ENCODE measurements around the gene UBTD1.
"Not testable (repeated sequence)": the region's sequence is repeated elsewhere in the genome, so short reads cannot be mapped to it uniquely, and the experiment has no call there.

UBTD1 gene

GRCh38 chr10:97498841-97499560, at the start of gene UBTD1:
Gene UBTD1, plus strand, starts transcription at chr10:97498924. Its CDS starts 280 bp downstream, at chr10:97499204.
- no peak for DNase-seq (ENCODE audit: low read depth)

GRCh38 chr10:97450828-97451227, 47.9 kb upstream of the UBTD1 start:
- DNase-seq (ENCODE audit: low read depth): no peak

GRCh38 chr10:97451605-97452004, 47.1 kb upstream of the UBTD1 start:
- DNase-seq (ENCODE audit: low read depth): no peak

GRCh38 chr10:97452352-97452751, 46.4 kb upstream of the UBTD1 start:
- DNase-seq (ENCODE audit: low read depth): no peak

GRCh38 chr10:97454330-97455036, 44.2 kb upstream of the UBTD1 start:
- no peak for DNase-seq (ENCODE audit: low read depth)

GRCh38 chr10:97456034-97456685, 42.6 kb upstream of the UBTD1 start:
- DNase-seq (ENCODE audit: low read depth): no peak

- DNase-seq (ENCODE audit: low read depth): no peak
Observed at GRCh38 chr10:97456686-97457065, 42.0 kb upstream of the UBTD1 start.

- no peak for DNase-seq (ENCODE audit: low read depth)
Observed at GRCh38 chr10:97459111-97459510, 39.6 kb upstream of the UBTD1 start.

GRCh38 chr10:97459933-97460332, 38.8 kb upstream of the UBTD1 start:
- DNase-seq (ENCODE audit: low read depth): no peak

GRCh38 chr10:97462309-97462708, 36.4 kb upstream of the UBTD1 start:
- no peak for DNase-seq (ENCODE audit: low read depth)

GRCh38 chr10:97463363-97464132, 35.2 kb upstream of the UBTD1 start:
- no peak for DNase-seq (ENCODE audit: low read depth)

- DNase-seq (ENCODE audit: low read depth): no peak
Observed at GRCh38 chr10:97464226-97464625, 34.5 kb upstream of the UBTD1 start.

GRCh38 chr10:97465982-97466381, 32.7 kb upstream of the UBTD1 start:
- no peak for DNase-seq (ENCODE audit: low read depth)

GRCh38 chr10:97466755-97467154, 32.0 kb upstream of the UBTD1 start:
- DNase-seq (ENCODE audit: low read depth): no peak

GRCh38 chr10:97468162-97468561, 30.6 kb upstream of the UBTD1 start:
- no peak for DNase-seq (ENCODE audit: low read depth)

- not testable (repeated sequence) for DNase-seq (ENCODE audit: low read depth)
Observed at GRCh38 chr10:97468781-97469180, 29.9 kb upstream of the UBTD1 start.

GRCh38 chr10:97474918-97475317, 23.8 kb upstream of the UBTD1 start:
- no peak for DNase-seq (ENCODE audit: low read depth)

GRCh38 chr10:97475936-97476594, 22.7 kb upstream of the UBTD1 start:
- no peak for DNase-seq (ENCODE audit: low read depth)

- DNase-seq (ENCODE audit: low read depth): not testable (repeated sequence)
Observed at GRCh38 chr10:97479410-97479809, 19.3 kb upstream of the UBTD1 start.

GRCh38 chr10:97479939-97480338, 18.8 kb upstream of the UBTD1 start:
- DNase-seq (ENCODE audit: low read depth): no peak

GRCh38 chr10:97481071-97481470, 17.7 kb upstream of the UBTD1 start:
- no peak for DNase-seq (ENCODE audit: low read depth)

- no peak for DNase-seq (ENCODE audit: low read depth)
Observed at GRCh38 chr10:97482381-97482780, 16.3 kb upstream of the UBTD1 start.
